ENCODE measurements around the gene EBNA1BP2.

DNA sequence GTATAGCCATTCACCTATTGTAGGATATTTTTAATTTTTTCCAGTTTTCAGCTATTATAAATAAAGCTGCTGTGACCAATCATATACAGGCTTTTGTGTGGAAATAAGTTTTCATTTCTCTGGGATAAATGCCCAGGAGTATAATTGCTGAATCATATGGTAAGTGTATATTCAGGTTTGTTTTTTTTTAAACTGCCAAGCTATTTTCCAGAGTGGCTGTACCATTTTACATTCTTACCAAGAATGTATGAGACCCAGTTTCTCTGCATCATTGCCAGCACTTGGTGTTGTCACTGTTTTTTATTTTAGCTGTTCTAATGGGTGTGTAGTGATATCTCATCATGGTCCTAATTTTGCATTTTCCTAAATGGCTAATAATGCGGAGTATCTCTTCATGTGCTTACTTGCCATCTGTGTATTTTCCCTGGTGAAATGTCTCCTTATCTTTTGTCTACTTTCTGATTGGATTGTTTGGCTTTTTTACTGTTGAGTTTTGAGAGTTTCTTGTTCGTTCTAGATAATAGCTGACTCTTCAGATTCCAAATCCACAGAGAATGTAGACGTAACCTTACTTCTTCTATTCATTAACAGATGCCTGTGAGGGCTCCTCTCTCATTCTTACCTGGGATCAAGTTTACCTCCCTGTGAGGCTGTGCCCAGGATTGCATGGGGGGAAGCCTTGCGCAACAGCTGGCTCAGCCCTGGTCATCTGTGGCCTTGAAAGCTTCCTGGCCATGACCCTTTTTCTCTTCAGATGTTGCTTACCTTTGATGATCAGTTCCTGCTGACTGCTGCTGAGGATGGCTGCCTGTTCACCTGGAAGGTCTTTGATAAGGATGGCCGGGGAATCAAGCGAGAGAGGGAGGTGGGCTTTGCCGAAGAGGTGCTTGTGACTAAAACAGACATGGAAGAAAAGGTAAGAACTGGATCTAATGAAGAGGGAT lies 42.7 kb upstream of the EBNA1BP2 start:
- TF ChIP-seq, protein P1, sequence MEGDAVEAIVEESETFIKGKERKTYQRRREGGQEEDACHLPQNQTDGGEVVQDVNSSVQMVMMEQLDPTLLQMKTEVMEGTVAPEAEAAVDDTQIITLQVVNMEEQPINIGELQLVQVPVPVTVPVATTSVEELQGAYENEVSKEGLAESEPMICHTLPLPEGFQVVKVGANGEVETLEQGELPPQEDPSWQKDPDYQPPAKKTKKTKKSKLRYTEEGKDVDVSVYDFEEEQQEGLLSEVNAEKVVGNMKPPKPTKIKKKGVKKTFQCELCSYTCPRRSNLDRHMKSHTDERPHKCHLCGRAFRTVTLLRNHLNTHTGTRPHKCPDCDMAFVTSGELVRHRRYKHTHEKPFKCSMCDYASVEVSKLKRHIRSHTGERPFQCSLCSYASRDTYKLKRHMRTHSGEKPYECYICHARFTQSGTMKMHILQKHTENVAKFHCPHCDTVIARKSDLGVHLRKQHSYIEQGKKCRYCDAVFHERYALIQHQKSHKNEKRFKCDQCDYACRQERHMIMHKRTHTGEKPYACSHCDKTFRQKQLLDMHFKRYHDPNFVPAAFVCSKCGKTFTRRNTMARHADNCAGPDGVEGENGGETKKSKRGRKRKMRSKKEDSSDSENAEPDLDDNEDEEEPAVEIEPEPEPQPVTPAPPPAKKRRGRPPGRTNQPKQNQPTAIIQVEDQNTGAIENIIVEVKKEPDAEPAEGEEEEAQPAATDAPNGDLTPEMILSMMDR (IDR thresholded peaks at IDR 0.05), result no peak
- no peak for TF ChIP-seq EZH2 (IDR thresholded peaks at IDR 0.05; ENCODE audit: borderline replicate concordance, insufficient read depth, low read depth, low read length, poor library complexity, severe bottlenecking)

Measured in B cell (primary cell).